ENCODE results near the gene ZBTB3. TPM values are rescaled to one million over a fixed set of nuclear protein-coding genes. Genes with fewer than 3 reads are reported as not detected.

The ZBTB3 gene
- 10 to 100 TPM; 14.8 to 17.8 TPM for total RNA-seq

DNA sequence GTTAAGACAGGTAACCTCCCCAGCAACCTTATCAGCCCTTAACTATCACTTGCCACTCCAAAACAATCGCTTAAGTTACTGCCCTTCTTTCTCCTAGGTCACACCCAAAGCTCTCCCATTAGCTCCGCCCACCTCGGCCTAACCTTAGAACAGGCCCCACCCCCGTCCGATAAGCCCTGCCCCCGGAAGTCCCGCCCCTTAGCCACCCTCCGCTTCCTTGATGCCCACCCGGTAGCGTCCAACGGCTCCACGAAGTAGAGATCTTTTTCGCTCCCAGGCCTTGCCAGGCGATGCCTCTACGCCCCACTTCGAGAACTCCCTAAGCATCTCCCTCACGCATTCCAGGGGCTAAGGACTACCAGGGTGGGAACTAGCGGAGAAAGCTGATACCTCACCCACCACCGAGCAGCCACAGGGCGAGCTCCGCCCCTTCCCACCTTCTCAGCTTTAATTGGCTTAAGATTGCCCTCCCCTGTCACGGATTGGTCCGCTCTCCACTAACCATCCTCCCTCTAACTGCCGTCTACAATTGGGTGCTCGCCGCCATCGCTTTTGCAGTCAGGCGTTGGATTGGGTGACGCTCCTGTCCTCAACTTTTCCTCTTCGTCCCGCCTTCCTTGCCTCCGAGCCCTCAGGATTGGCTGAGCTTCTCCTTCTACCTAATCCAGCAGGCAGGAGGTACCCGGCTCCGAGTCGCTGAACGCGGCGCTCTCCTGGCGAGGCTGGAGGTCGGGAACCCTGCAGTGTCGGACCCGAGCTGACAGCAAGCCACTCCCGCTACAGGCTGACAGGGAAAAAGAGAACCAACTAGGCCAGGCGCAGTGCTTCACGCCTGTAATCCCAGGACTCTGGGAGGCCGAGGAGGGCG is at the start of gene ZBTB3:
Gene ZBTB3 (minus strand): TSS at position 425 of the 868 bp plus-strand sequence. CDS start 496 bp downstream, outside the sequence.

DNA sequence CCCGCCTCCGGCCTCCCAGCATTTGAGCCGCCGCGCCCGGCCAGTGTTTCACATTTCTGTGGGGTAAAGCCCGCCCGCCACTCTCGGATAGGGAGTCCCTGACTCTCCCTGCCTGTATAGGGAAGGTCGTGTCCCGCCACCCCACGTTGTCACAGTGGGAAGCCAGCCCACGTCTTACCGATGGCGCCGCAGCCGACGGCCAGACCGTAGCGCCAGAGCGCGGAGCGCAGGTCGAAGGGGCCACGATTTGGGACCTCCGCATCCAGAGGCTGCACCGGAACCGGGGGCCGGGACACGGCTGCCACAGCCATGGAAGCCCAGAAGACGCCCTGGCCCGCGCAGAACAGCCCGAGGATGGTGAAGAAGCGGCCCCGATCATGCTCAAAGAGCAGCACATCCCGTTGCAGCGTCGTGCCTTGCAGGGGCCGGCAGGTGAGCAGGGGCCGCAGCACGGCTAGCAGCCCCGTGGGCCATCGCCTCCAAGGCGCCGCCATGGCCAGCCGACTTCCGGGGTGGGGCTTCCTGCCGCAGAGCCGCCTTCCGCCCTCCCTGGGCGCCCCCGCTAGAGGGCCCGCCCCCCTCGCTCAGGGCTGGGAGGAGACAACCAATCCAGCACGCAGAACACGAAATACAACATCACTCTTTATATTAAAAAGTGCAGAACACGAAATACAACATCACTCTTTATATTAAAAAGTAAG is 37.7 kb upstream of the ZBTB3 start, which contains the start of gene TMEM223:
Gene TMEM223 (minus strand): TSS at position 506 of the 701 bp plus-strand sequence. CDS start 12 bp downstream, at position 494.

DNA sequence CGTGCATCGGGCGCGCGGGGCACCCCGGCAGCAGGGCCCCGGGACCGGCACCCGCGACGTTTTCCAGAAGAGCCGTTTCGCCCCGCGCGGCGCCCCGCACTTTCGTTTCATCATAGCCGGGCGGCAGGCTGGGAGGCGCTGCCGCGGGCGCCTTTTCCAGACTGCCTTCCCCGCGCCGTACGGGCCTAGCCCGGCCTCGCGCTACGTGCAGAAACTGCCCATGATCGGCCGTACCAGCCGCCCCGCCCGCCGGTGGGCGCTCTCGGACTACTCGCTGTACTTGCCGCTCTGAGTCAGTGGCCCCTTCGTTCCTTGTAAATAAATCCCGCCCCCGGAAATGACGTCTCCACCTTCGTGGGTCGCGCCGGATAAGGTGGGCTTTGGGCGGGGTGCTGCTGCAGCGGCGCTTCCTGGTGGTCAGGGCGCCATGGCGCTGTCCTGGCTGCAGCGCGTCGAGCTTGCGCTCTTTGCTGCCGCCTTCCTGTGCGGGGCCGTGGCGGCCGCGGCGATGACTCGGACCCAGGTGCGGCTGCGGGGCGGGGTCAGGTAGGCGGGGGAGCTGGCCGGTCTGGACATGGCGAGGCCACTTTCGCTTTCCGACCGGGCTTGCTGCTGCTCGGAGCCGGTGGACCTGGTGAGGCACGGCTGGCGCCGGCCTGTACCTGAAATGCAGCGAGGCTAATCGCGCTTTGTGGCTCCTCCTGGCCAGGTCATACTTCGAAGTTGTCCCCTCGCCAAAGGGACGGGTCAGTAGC is 33.2 kb upstream of the ZBTB3 start, which contains the start of gene TMEM179B:
Gene TMEM179B (plus strand): TSS at position 398 of the 755 bp plus-strand sequence. CDS start 30 bp downstream, at position 428.

DNA sequence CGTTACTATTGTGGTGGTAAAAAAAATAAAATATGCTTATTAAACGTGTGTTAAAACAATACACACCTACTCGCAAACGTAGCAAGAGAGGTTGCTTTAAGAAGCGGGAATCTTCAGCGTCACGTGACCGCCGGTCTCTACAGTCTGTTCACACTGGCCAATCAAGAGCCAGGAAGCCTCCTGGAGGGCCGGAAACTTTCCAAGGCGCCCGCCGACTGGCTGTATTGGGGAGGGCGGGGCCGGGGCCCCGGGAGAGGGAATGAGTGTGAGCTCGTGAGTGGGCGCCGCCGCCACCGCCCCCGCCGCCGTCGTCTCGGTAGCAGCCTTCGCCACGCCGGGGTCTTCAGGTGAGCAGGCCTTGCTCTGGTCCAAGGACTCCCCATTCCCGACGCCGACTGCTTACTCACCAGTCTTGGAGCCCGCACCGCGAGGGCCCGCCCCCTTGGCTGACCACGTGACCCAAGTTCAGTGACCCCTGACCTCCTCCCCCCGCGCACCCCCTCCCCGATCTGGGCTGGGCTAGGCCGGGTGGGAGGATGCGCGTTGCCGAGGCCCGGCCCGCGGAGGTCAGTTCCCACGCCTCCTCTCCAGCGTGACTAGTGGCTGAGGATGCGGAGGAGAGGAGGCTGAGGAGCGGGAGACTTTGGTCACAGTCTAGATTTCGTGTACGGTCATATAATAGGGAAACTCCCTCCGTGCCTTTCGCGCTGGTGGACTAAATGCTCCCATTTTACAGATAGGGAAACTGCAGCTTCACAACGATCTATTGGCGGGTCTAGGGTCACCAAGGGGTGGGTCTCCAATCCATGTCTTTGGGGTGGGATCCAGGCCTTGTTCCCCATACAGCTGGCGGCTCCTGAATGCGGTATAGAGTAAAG is 17.4 kb upstream of the ZBTB3 start, which contains the start of gene TAF6L:
Gene TAF6L (plus strand): TSS at position 253 of the 878 bp plus-strand sequence. CDS start 4,388 bp downstream, outside the sequence.

DNA sequence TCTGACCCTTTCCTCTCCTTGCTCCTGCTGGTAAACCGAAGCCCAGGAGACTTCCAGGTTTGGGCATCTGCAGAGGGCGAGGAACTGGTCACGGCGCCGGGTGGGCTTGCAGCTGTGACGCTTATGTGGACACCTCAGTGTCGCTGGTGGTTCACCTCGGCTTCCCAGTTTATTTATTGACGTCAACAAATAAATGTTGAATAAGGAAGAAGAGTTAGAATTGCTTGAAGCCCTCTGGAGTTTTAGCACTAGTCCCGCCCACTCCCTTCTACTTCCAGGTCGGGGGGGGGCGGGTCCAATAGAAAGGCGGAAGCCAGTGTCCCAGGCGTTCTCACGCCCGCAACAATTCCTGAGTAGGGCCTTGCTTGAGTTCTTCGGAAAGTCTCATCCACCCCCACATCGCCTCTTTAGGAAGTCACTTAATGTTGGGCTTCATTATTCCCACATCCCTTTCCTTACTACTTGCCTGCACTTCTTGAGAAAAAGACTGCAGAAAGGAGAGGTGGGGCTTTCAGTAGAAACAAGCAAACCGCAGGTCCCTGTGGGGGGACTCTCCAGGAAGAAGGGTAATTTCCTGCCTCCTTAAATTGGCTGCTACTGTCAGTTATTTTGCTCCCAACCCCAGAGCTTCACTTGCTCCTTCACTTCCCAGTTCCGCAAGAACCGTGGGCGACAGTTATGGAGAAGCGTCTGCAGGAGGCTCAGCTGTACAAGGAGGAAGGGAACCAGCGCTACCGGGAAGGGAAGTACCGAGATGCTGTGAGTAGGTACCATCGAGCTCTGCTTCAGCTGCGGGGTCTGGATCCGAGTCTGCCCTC is 25.6 kb downstream of the ZBTB3 start, which contains the start of gene TTC9C:
Gene TTC9C (plus strand): TSS at position 316 of the 818 bp plus-strand sequence. CDS start 363 bp downstream, at position 679.

DNA sequence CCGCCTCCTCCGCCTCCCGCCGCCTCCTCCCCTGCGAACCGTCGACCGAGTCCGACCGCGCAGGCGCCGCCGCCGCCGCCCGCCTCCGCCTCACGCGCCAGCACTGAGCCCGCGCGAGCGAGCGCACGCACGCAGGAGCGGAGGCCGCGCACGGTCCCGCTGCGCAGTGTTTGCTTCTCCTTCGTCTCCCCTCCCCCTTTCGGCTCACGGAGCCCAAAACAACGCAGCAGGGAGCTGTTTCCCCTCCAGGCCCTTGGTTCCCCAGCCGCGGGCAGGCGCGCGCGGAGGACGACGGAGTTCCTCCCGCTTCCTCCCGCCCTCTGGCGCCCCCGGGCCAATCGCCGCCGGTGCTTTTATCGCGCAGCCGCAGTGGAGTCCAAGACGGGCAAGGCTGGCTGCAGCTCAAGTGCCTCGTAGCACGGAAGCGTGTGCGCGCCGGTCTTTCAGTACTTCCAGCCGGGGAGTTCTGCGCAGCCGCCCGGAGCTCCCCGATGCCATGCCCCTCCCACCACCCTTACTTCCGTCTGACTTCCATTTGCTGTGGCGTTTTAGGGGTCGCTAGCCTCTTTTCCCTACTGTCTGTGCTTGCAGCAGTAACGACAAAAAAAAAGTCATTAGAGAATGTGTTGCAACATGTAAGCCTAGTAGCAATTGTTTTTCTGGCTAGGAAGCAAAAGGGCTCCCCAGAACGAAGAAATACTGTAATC is 26.6 kb downstream of the ZBTB3 start, which contains the start of gene HNRNPUL2:
Gene HNRNPUL2 (minus strand): TSS at position 293 of the 707 bp plus-strand sequence. CDS start 301 bp downstream, outside the sequence.

DNA sequence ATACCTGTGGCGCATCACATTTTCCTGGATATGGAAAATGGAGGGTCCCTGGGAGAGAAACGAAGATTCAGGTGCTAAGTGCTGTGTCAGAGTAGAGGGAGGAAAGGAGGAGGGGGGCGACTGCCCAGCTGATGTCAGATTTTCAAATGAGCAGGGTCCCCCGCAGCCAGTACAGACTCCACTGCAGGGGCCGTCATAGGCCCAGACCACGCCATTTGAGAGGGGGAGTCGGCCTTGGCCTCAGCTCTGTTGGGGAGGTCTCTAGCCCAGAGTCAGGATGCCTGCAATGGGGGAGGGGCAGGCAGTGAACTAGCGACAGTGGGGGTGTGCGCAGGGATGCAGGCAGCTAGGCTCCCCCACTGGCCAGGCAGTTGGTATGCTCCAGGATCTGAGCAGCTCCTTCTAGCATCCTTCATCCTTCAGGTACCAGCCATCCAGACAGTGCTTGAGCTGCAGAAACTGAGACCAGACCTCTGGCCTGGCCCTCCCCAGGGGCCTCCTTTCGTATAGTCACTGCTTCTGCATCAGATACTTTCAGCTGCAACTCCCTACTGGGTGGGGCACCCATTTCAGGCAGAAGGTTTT is 46.6 kb downstream of the ZBTB3 start, which contains the start of the genes BSCL2 and GNG3:
Gene BSCL2 (minus strand): TSS at position 148 of the 585 bp plus-strand sequence. CDS start 229 bp downstream, outside the sequence.
Gene GNG3 (plus strand): TSS at position 400 of the 585 bp plus-strand sequence. CDS start 620 bp downstream, outside the sequence.

Small RNA genes lying within 50 kb of the gene (microRNA-seq; reads per million reads assigned to microRNA genes)
- gene MIR6514 (ENCODE audit: borderline microRNAs expressed, borderline replicate concordance) (not detected), gene MIR6748 (ENCODE audit: borderline microRNAs expressed, borderline replicate concordance) (not detected)

Other genes with a start within 250 kb of the ZBTB3 start
- gene AHNAK, start 207.4 kb downstream of the ZBTB3 start, total RNA-seq: 100 to 1,000 TPM in 1 of 2 experiments, 10 to 100 TPM in 1; 96.0 to 111 TPM
- 1,000 to 10,000 TPM; 1,877 to 1,888 TPM for gene EEF1G, start 180.3 kb downstream of the ZBTB3 start, total RNA-seq
- gene TUT1, start 162.6 kb downstream of the ZBTB3 start, total RNA-seq: 10 to 100 TPM; 26.2 to 28.2 TPM
- gene MTA2, start 152.3 kb downstream of the ZBTB3 start, total RNA-seq: 100 to 1,000 TPM; 208 to 223 TPM
- gene EML3, start 141.4 kb downstream of the ZBTB3 start, total RNA-seq: 100 to 1,000 TPM; 133 to 139 TPM
- gene ROM1, start 140.9 kb downstream of the ZBTB3 start, total RNA-seq: 1 to 10 TPM; 1.1 to 1.7 TPM
- gene B3GAT3, start 132.2 kb downstream of the ZBTB3 start, total RNA-seq: 10 to 100 TPM; 70.9 to 73.2 TPM
- 100 to 1,000 TPM; 297 to 300 TPM for gene GANAB, start 107.5 kb downstream of the ZBTB3 start, total RNA-seq
- 10 to 100 TPM; 31.4 to 32.4 TPM for gene INTS5, start 100.9 kb downstream of the ZBTB3 start, total RNA-seq
- gene C11orf98, start 89.0 kb downstream of the ZBTB3 start, total RNA-seq: 10 to 100 TPM; 83.3 to 83.8 TPM
- 10 to 100 TPM; 12.8 to 14.2 TPM for gene CSKMT, start 88.8 kb downstream of the ZBTB3 start, total RNA-seq
- gene UQCC3, start 82.5 kb downstream of the ZBTB3 start, total RNA-seq: 1 to 10 TPM; 6.2 to 8.1 TPM
- 10 to 100 TPM; 26.5 to 28.9 TPM for gene LBHD1, start 81.9 kb downstream of the ZBTB3 start, total RNA-seq
- gene UBXN1, start 75.1 kb downstream of the ZBTB3 start, total RNA-seq: 100 to 1,000 TPM; 157 to 162 TPM
- gene LRRN4CL, start 64.6 kb downstream of the ZBTB3 start, total RNA-seq: under 1 TPM; 0.14 to 0.35 TPM
- gene BSCL2, start 46.7 kb downstream of the ZBTB3 start, total RNA-seq: 10 to 100 TPM; 26.6 to 33.7 TPM
- not detected for gene GNG3, start 46.5 kb downstream of the ZBTB3 start, total RNA-seq
- 10 to 100 TPM; 60.2 to 63.0 TPM for gene HNRNPUL2, start 26.7 kb downstream of the ZBTB3 start, total RNA-seq
- 10 to 100 TPM; 42.4 to 43.6 TPM for gene TTC9C, start 25.7 kb downstream of the ZBTB3 start, total RNA-seq
- gene POLR2G, start 7.4 kb upstream of the ZBTB3 start, total RNA-seq: 10 to 100 TPM; 84.5 to 93.5 TPM
- 10 to 100 TPM; 21.3 to 22.1 TPM for gene TAF6L, start 17.2 kb upstream of the ZBTB3 start, total RNA-seq
- 10 to 100 TPM; 45.4 to 45.5 TPM for gene TMEM179B, start 33.2 kb upstream of the ZBTB3 start, total RNA-seq
- gene TMEM223, start 37.8 kb upstream of the ZBTB3 start, total RNA-seq: 10 to 100 TPM; 19.1 to 21.5 TPM
- 100 to 1,000 TPM; 101 to 104 TPM for gene NXF1, start 51.3 kb upstream of the ZBTB3 start, total RNA-seq
- gene STX5, start 77.9 kb upstream of the ZBTB3 start, total RNA-seq: 10 to 100 TPM; 43.5 to 43.8 TPM
- not detected for gene TEX54, start 78.7 kb upstream of the ZBTB3 start, total RNA-seq
- 10 to 100 TPM; 64.7 to 71.4 TPM for gene WDR74, start 85.4 kb upstream of the ZBTB3 start, total RNA-seq
- 100 to 1,000 TPM; 150 to 157 TPM for gene SLC3A2, start 126.7 kb upstream of the ZBTB3 start, total RNA-seq
- gene CHRM1, start 167.2 kb upstream of the ZBTB3 start, total RNA-seq: not detected
- not detected for gene SLC22A6, start 230.8 kb upstream of the ZBTB3 start, total RNA-seq

Measured in activated naive CD4-positive, alpha-beta T cell treated with anti-CD3 and anti-CD28 coated beads, Interleukin-2, amount 10 ng/mL, durations not matched to agents 5 hours and 36 hours (primary cell).